RWPE2 (cell line): ENCODE data around the gene TRIP12.

Source experiments
- ATAC-seq: fragments of 200-7000 bp; cut with Tn5 transposase; 3 replicates; pipeline ENCODE4 v1.9.1; 2021; ENCODE audit warnings: low read depth
- DNase-seq: peaks from one replicate; pipeline ENCODE4 v3.0.0-alpha.2; 2020; ENCODE audit warnings: low spot score
- H3K27ac ChIP-seq: fragments of 450-650 bp; 2 replicates; pipeline ENCODE4 v1.5.1; 2017; ENCODE audit warnings: mild to moderate bottlenecking; ENCODE audit not compliant: poor library complexity, severe bottlenecking
- H3K27me3 ChIP-seq: fragments of 250-450 bp; sonication (Bioruptor Pico); 2 replicates; pipeline ENCODE4 v1.5.1; 2021; ENCODE audit warnings: mild to moderate bottlenecking, moderate library complexity; ENCODE audit not compliant: insufficient read depth, poor library complexity, severe bottlenecking
- H3K36me3 ChIP-seq: fragments of 250-450 bp; sonication (Bioruptor Pico); 2 replicates; pipeline ENCODE4 v1.5.1; 2020; ENCODE audit warnings: low read depth, mild to moderate bottlenecking, moderate library complexity
- H3K4me1 ChIP-seq: fragments of 250-450 bp; sonication (Bioruptor Pico); 2 replicates; pipeline ENCODE4 v1.5.1; 2021; ENCODE audit warnings: mild to moderate bottlenecking, moderate library complexity; ENCODE audit not compliant: insufficient read depth, poor library complexity, severe bottlenecking
- H3K4me3 ChIP-seq: fragments of 250-450 bp; sonication (Bioruptor Pico); 2 replicates; pipeline ENCODE4 v1.5.1; 2021; ENCODE audit warnings: mild to moderate bottlenecking, moderate library complexity; ENCODE audit not compliant: severe bottlenecking
- H3K9me3 ChIP-seq: fragments of 250-450 bp; sonication (Bioruptor Pico); 2 replicates; pipeline ENCODE4 v1.5.1; 2021; ENCODE audit warnings: mild to moderate bottlenecking, moderate library complexity; ENCODE audit not compliant: severe bottlenecking
- TF ChIP-seq, protein P1 (sequence below): fragments of 450-650 bp; IDR thresholded peaks from one replicate; pipeline ENCODE4 v1.5.1; 2017; ENCODE audit warnings: mild to moderate bottlenecking, moderate library complexity; ENCODE audit not compliant: poor library complexity, severe bottlenecking

Gene TRIP12

GRCh38 chr2:229922449-229923386 lies 909 bp upstream of the TRIP12 start, which contains the start of gene FBXO36:
TSS of gene FBXO36 (plus strand) at chr2:229922503. CDS start at chr2:229922514, 11 bp downstream.
- Histone ChIP-seq H3K4me3 (peak within 1 kb of the TSS; percentile 90), H3K27me3 (no peaks in the 10 kb centered on the region), H3K4me1 (peaks cover 7% of the 10 kb centered on the region), H3K27ac (peak within 1 kb of the TSS; percentile 83), H3K36me3 (peaks cover 14% of the 10 kb centered on the region), H3K9me3 (no peaks in the 10 kb centered on the region)
- DNase-seq: peak; percentile 88
- TF ChIP-seq, protein P1, sequence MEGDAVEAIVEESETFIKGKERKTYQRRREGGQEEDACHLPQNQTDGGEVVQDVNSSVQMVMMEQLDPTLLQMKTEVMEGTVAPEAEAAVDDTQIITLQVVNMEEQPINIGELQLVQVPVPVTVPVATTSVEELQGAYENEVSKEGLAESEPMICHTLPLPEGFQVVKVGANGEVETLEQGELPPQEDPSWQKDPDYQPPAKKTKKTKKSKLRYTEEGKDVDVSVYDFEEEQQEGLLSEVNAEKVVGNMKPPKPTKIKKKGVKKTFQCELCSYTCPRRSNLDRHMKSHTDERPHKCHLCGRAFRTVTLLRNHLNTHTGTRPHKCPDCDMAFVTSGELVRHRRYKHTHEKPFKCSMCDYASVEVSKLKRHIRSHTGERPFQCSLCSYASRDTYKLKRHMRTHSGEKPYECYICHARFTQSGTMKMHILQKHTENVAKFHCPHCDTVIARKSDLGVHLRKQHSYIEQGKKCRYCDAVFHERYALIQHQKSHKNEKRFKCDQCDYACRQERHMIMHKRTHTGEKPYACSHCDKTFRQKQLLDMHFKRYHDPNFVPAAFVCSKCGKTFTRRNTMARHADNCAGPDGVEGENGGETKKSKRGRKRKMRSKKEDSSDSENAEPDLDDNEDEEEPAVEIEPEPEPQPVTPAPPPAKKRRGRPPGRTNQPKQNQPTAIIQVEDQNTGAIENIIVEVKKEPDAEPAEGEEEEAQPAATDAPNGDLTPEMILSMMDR: no peak
- ATAC-seq: peak; percentile 55

- no peaks in the 10 kb centered on the region for H3K4me1 ChIP-seq
- ATAC-seq (peak; percentile 57), DNase-seq (peak; percentile 77)
- H3K9me3 ChIP-seq: no peaks in the 10 kb centered on the region
- TF ChIP-seq, protein P1: no peak
- H3K27me3 ChIP-seq: no peaks in the 10 kb centered on the region
- H3K36me3 ChIP-seq: peaks cover 18% of the 10 kb centered on the region
- peak overlapping the region; percentile 83 for H3K27ac ChIP-seq
- H3K4me3 ChIP-seq: peak overlapping the region; percentile 90
Measured at GRCh38 chr2:229921101-229921891, 513 bp downstream of the TRIP12 start.

DNA sequence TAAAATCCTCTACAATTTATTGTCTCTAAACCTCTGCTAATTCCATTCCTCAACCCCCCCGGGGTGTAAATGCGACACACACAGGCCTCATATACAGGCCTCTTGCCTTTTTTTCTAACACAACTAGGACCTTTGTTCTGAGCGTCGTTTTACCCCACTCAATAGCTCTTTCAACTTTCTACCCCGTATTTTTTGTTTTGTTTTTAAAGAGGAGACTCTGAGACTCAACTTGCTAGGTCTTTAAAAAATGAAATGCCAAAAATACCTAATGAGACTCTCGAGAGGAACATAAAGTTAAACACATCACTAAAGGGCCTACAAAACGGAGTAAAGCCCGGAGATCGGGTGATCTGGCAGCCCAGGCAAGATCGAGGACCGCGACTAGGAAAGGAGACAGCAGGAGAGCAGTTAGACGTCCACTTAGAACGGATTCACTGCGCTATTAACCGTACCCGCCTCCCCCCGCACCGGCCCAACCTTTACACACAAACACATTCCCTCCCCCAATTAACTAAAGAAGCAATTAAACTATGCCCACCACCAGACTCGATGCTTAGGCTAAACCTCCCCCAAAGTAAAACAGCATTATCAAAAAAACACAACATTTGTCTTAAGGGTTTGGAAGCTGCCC lies 1.7 kb downstream of the TRIP12 start:
- DNase-seq (no peak), ATAC-seq (no peak)
- Histone ChIP-seq H3K27ac (peak overlapping the region; percentile 83), H3K27me3 (no peaks in the 10 kb centered on the region), H3K4me3 (peak overlapping the region; percentile 90), H3K36me3 (peaks cover 18% of the 10 kb centered on the region), H3K9me3 (no peaks in the 10 kb centered on the region), H3K4me1 (no peaks in the 10 kb centered on the region)
- TF ChIP-seq, protein P1: no peak

DNA sequence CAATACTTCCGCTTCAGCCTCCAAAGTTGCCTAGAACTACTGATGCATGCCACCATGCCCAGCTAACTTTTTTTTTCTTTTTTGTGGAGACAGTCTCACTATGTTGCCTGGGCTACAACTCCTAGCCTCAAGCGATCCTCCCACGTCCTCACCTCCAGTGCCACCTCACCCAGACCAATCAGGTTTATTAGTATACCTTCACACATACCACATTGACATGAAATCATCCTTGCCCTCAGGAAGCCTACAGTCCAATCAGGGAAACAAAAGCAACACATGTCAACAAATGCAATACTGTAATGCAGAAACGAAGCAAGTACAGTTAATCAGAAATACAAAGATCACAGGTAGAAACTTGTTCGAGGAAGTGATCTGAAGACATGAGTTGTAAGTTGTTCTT lies 4.0 kb downstream of the TRIP12 start:
- TF ChIP-seq, protein P1: no peak
- Histone ChIP-seq H3K4me1 (no peaks in the 10 kb centered on the region), H3K4me3 (no peak overlapping the region), H3K27me3 (no peaks in the 10 kb centered on the region), H3K9me3 (no peaks in the 10 kb centered on the region), H3K36me3 (peaks cover 27% of the 10 kb centered on the region), H3K27ac (no peak overlapping the region)
- ATAC-seq: no peak
- no peak for DNase-seq
